Measurements from ENCODE around the gene TTLL6. TPM values are rescaled to one million over a fixed set of nuclear protein-coding genes. Genes with fewer than 3 reads are reported as not detected.
"Not testable (repeated sequence)": the region's sequence is repeated elsewhere in the genome, so short reads cannot be mapped to it uniquely, and the experiment has no call there.

The TTLL6 gene
- total RNA-seq, 1 experiment from 2014 or later = 0.60 TPM

- DNase-seq (ENCODE audit: low read depth) = peak; percentile 69
Measured at GRCh38 chr17:48724251-48725003, 92.6 kb downstream of the TTLL6 start.

GRCh38 chr17:48723423-48724250 lies 93.4 kb downstream of the TTLL6 start:
- DNase-seq (ENCODE audit: low read depth) = peak; percentile 63

- peak; percentile 28 for DNase-seq (ENCODE audit: low read depth)
Measured at GRCh38 chr17:48722915-48723422, 94.1 kb downstream of the TTLL6 start, which contains the start of gene PRAC2. Gene PRAC2 (plus strand): TSS chr17:48723185. CDS start chr17:48724411, 1,226 bp downstream.

- no peak for DNase-seq (ENCODE audit: low read depth)
Measured at GRCh38 chr17:48722201-48722907, 94.7 kb downstream of the TTLL6 start, which contains the start of gene PRAC1. Gene PRAC1 (minus strand): TSS chr17:48722518. CDS start chr17:48722392, 126 bp downstream.

GRCh38 chr17:48721009-48721402 lies 96.0 kb downstream of the TTLL6 start:
- no peak for DNase-seq (ENCODE audit: low read depth)

DNA sequence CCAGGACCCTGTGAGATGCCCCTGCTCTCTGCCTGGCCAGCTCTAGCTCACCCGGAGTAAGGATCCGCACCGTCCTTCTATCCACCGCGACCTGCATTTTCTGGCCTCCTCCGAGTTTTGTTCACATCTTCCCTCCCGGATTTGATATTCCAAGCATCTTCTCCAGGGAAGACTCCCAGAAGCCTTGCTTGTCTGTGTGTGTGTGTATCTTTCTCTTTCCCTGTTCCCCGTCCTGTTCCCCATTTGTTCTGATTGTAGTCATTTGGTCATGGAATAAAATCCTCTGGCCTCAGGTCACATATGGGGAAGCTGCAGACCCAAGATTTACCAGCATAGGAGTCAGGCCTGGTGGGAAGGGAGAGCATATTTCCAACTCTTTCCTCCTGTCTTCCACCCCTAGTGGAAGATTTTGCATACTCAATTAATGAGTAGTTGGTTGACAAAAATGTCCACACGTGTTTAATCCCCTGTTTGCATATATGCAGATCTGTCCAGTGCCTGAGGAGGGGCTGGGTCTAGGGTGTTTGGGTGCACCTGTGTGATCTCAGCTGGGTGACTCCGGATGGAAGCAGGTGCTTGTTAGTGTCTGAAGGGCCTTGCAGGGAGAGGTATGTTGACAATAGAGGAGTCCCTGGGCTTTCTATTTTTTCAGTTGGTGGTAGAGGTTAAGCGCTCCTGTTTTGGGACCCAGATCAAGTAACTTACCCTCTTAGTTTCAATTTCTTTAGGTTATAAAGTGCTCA lies 96.6 kb downstream of the TTLL6 start:
- DNase-seq (ENCODE audit: low read depth) = no peak

DNA sequence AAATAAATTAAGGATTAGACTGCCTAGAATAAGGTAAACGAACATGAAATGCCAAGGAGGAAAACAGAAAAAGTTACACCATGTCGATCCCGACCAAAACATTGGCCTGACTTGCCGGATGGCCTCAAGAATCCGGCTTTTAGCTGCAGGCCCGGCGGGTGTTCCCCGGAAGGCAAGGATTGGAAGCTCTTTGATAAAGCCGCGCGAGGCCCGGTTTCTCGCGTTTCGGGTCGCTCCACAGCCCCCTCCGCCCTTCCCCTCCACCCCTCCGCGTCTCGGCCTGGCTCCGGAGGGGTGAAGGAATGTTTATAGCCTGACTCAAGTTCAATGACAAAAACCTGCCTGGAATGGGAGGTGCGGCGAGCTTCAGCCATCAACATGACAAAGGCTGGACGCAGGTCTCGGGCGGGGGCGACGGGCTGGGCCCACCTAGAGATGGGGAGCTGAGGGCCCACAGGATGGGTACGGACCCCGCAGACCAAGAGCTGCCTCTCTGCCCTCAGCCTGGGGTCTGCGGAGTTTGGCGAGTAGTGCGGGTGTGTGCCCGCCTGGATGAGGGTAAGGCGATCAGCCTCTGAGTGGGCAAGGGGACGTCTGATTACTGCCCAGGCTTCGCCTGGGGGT lies 97.3 kb downstream of the TTLL6 start:
- no peak for DNase-seq (ENCODE audit: low read depth)

DNA sequence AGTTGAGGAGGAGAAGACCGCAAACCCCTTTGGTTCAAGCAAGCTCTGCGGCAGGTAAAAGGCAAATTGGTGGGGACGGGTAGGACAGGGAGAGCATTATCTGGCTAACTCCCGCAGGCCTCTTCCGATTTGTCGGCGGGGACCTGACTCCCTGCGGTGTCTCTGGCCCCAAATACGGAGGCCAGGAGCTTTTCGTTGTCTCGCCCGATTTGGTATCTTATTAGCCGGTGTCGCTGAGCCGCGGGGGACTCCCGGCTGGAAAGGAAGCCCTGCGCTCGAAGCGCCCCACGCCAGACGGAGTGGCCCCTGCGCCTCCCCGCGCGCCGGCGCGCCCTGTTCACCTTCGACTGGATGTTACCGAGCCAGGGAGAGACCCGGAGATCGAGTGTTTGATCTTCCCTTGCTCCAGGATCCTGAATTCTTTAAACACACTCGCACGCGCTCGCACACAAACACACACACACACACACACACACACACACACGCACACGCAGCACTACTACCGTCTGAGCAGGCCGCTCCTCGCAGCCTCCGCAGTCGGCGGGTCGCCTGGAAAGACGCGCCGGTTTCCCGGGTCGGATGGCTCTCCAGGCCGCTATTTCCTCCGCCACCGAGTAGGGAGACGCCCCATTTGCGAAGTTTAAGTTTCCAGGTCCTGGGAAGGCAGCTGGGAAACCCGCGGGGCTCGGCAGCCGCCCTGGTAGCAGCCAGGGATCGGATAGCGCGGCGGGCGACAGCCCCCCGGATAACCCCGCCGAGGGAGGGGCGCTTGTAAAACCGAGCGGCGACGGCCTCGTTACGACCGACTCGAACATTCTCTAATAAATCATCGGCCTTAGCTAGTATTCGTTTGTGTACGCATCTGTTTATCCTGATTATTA lies 98.0 kb downstream of the TTLL6 start:
- no peak for DNase-seq (ENCODE audit: low read depth)

GRCh38 chr17:48718227-48718760 lies 98.7 kb downstream of the TTLL6 start:
- DNase-seq (ENCODE audit: low read depth) = peak; percentile 8

- no peak for DNase-seq (ENCODE audit: low read depth)
Measured at GRCh38 chr17:48717367-48718226, 99.4 kb downstream of the TTLL6 start.

- not testable (repeated sequence) for DNase-seq (ENCODE audit: low read depth)
Measured at GRCh38 chr17:48716549-48716948, 100.5 kb downstream of the TTLL6 start.

DNA sequence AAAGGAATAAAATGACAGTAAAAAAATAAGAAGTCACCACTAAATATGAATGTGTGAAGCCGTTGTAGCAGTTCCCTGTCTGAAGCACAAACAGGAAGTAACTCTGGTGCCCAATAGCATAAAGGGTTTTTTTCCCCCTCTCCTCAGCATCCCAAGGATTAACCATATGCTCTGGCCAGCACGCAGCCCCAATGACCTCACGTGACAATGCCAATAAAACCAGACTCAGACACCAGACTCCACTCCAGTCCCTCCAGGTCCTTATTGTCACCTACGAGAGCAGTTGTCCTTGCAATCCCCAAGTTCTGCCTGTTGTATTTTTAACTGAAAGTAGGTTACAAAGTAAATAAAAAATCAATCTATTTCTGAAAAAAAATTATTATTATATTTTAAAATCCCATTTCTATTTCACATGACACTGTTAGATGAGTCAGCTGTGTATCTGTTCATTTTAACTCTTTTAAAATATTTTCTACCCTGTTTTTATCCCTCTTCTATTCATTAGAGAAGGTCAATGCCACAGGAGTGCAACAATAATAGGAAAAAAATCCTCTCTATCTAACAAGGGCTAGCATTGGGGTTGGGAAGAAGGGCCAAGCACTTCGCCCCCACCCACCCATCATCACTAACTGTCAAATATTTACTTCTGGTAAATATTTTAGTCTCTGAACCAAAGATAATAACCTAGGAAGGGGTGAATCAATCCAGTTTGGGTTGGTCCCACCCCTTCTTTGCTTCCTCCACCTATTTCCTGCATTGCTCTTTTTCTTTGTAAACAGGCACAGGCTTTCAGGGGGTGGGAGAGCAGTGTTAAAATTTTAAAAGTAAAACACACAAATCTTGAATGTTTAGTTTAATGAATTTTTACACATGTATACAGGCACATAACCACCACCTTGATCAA lies 101.3 kb downstream of the TTLL6 start:
- no peak for DNase-seq (ENCODE audit: low read depth)

Other genes starting within 250 kb of the TTLL6 start
- gene HOXB4, start 238.9 kb downstream of the TTLL6 start, total RNA-seq (2014; rRNA removed; shearing (Covaris generic)) = 1.6 and 1.7 TPM in 2 replicates
- gene HOXB3, start 227.0 kb downstream of the TTLL6 start, total RNA-seq (2014; rRNA removed; shearing (Covaris generic)) = 3.2 and 7.9 TPM in 2 replicates
- gene HOXB5, start 223.4 kb downstream of the TTLL6 start, total RNA-seq (2014; rRNA removed; shearing (Covaris generic)) = 0.10 and 0.24 TPM in 2 replicates
- 4.8 and 7.3 TPM in 2 replicates for gene HOXB6, start 212.2 kb downstream of the TTLL6 start, total RNA-seq (2014; rRNA removed; shearing (Covaris generic))
- 24.9 and 26.1 TPM in 2 replicates for gene HOXB7, start 206.2 kb downstream of the TTLL6 start, total RNA-seq (2014; rRNA removed; shearing (Covaris generic))
- 0.24 and 0.49 TPM in 2 replicates for gene HOXB8, start 201.9 kb downstream of the TTLL6 start, total RNA-seq (2014; rRNA removed; shearing (Covaris generic))
- gene HOXB9, start 190.9 kb downstream of the TTLL6 start, total RNA-seq (2014; rRNA removed; shearing (Covaris generic)) = 2.3 and 4.1 TPM in 2 replicates
- not detected in 2 replicates for gene PRAC1, start 94.7 kb downstream of the TTLL6 start, total RNA-seq (2014; rRNA removed; shearing (Covaris generic))
- 2.4 and 6.1 TPM in 2 replicates for gene PRAC2, start 94.0 kb downstream of the TTLL6 start, total RNA-seq (2014; rRNA removed; shearing (Covaris generic))
- 4.7 and 5.4 TPM in 2 replicates for gene HOXB13, start 88.5 kb downstream of the TTLL6 start, total RNA-seq (2014; rRNA removed; shearing (Covaris generic))
- gene CALCOCO2, start 13.8 kb upstream of the TTLL6 start, total RNA-seq (2014; rRNA removed; shearing (Covaris generic)) = 39.8 and 48.8 TPM in 2 replicates
- 181 and 198 TPM in 2 replicates for gene ATP5MC1, start 75.6 kb upstream of the TTLL6 start, total RNA-seq (2014; rRNA removed; shearing (Covaris generic))
- gene UBE2Z, start 91.2 kb upstream of the TTLL6 start, total RNA-seq (2014; rRNA removed; shearing (Covaris generic)) = 47.9 and 56.8 TPM in 2 replicates
- gene SNF8, start 127.6 kb upstream of the TTLL6 start, total RNA-seq (2014; rRNA removed; shearing (Covaris generic)) = 79.4 and 126 TPM in 2 replicates
- gene GIP, start 151.4 kb upstream of the TTLL6 start, total RNA-seq (2014; rRNA removed; shearing (Covaris generic)) = not detected in 2 replicates
- gene IGF2BP1, start 180.2 kb upstream of the TTLL6 start, total RNA-seq (2014; rRNA removed; shearing (Covaris generic)) = 4.0 and 5.0 TPM in 2 replicates